HCT116 (cell line): ENCODE measurements around the gene CLSTN1. TPM values are rescaled to one million over a fixed set of nuclear protein-coding genes. Genes with fewer than 3 reads are reported as not detected.
A peak's percentile ranks its signal among the peaks of the same experiment; 100 is the strongest.

Experiments
- ATAC-seq: fragments of 200-7000 bp; cut with Tn5 transposase; 2 replicates; pipeline ENCODE4 v1.9.1; 2020; ENCODE audit warnings: mild to moderate bottlenecking, moderate library complexity
- BruUV-seq: library from RNA; stranded (reverse); fragments of 400-500 nt; replicated peaks from 2 replicates; lab custom pipeline; 2021; lab: Mats Ljungman, UMichigan
- CTCF ChIA-PET: fragments of 300-600 bp; sonication (Branson Sonifier 250); formaldehyde crosslinking; loops from one replicate; lab custom pipeline; 2021; ENCODE audit warnings: antibody characterized with exemption; lab: Charles Lee
- POLR2A ChIA-PET: fragments of 300-600, 350-600 bp; sonication (Branson Sonifier 250); formaldehyde crosslinking; loops from one replicate; lab custom pipeline; 2021; ENCODE audit warnings: antibody characterized with exemption; lab: Charles Lee
- RAD21 ChIA-PET, 2 experiments: fragments of 300-600 bp; sonication (Branson Sonifier 250); formaldehyde crosslinking; loops; one replicate each; lab custom pipeline; 2023; ENCODE audit warnings: low total read pairs in 2 of 2; ENCODE audit not compliant: uncharacterized antibody in 2 of 2, unreplicated experiment in 2 of 2, low non-redundant PET in 1 of 2; lab: Charles Lee
- DNase-seq: peaks from one replicate; pipeline ENCODE4 v3.0.0-alpha.2; 2010; ENCODE audit warnings: low read depth, low spot score
- H2AFZ ChIP-seq: fragments of 200-600 bp; shearing (Covaris generic), sonication (generic); 2 replicates; pipeline ENCODE4 v1.6.1; 2017; ENCODE audit warnings: low read depth, mixed run types, mixed read lengths, antibody characterized with exemption, low read length; ENCODE audit not compliant: poor library complexity, severe bottlenecking
- H3K27ac ChIP-seq: 2 replicates; pipeline ENCODE4 v1.5.1; 2012; ENCODE audit warnings: low read depth, low read length
- H3K27me3 ChIP-seq: fragments of 200-600 bp; sonication (generic); 2 replicates; pipeline ENCODE4 v1.6.1; 2016; ENCODE audit warnings: mixed run types, low read length, mixed read lengths; ENCODE audit not compliant: insufficient read depth
- H3K36me3 ChIP-seq, 2 experiments: fragments of 200-500 bp in 1 of 2; fragments of 200-600 bp in 1 of 2; sonication (Bioruptor generic) in 1 of 2; sonication (generic) in 1 of 2; 2 replicates each; pipeline versions ENCODE4 v1.5.1 to v1.6.1; 2014 to 2016; ENCODE audit warnings: low read length in 2 of 2, inconsistent platforms in 1 of 2, mixed read lengths in 1 of 2, mixed run types in 1 of 2; ENCODE audit not compliant: insufficient read depth in 2 of 2, control insufficient read depth in 1 of 2
- H3K4me1 ChIP-seq, 2 experiments: fragments of 200-600 bp in 1 of 2; sonication (generic) in 1 of 2; 2 replicates each; pipeline versions ENCODE4 v1.5.1 to v1.6.1; 2012 to 2017; ENCODE audit warnings: low read length in 2 of 2, inconsistent platforms in 1 of 2, mild to moderate bottlenecking in 1 of 2, mixed read lengths in 1 of 2, mixed run types in 1 of 2, moderate library complexity in 1 of 2; ENCODE audit not compliant: insufficient read depth in 2 of 2, control insufficient read depth in 1 of 2
- H3K4me2 ChIP-seq: fragments of 200-600 bp; sonication (generic); 2 replicates; pipeline ENCODE4 v1.6.1; 2017; ENCODE audit warnings: mixed run types, low read length, mixed read lengths
- H3K4me3 ChIP-seq, 2 experiments: fragments of 200-600 bp in 1 of 2; sonication (generic) in 1 of 2; replicated peaks in 1 of 2; 2 replicates each; pipeline ENCODE4 v1.5.1; 2011 to 2016; ENCODE audit warnings: low read length in 2 of 2, control low read depth in 1 of 2, low read depth in 1 of 2, mild to moderate bottlenecking in 1 of 2, mixed read lengths in 1 of 2, mixed run types in 1 of 2
- H3K79me2 ChIP-seq: fragments of 200-600 bp; sonication (generic); 2 replicates; pipeline ENCODE4 v1.6.1; 2017; ENCODE audit warnings: mild to moderate bottlenecking, mixed run types, low read length, moderate library complexity, mixed read lengths; ENCODE audit not compliant: insufficient read depth
- H3K9ac ChIP-seq: fragments of 200-600 bp; sonication (generic); 2 replicates; pipeline ENCODE4 v1.6.1; 2016; ENCODE audit warnings: low read length, mixed read lengths
- H3K9me2 ChIP-seq: fragments of 200-600 bp; sonication (generic), shearing (Covaris generic); 2 replicates; pipeline ENCODE4 v1.6.1; 2017; ENCODE audit warnings: mixed run types, mild to moderate bottlenecking, moderate library complexity; ENCODE audit not compliant: insufficient read depth
- H3K9me3 ChIP-seq, 2 experiments: fragments of 200-500 bp in 1 of 2; fragments of 200-600 bp in 1 of 2; sonication (Bioruptor generic) in 1 of 2; sonication (generic) in 1 of 2; 2 replicates each; pipeline ENCODE4 v1.6.1; 2014 to 2017; ENCODE audit warnings: low read length in 2 of 2, mixed read lengths in 2 of 2, inconsistent platforms in 1 of 2, low read depth in 1 of 2, mild to moderate bottlenecking in 1 of 2, mixed run types in 1 of 2, moderate library complexity in 1 of 2; ENCODE audit not compliant: control insufficient read depth in 1 of 2, insufficient read depth in 1 of 2
- H4K20me1 ChIP-seq: fragments of 200-600 bp; sonication (generic), shearing (Covaris generic); 2 replicates; pipeline ENCODE4 v1.6.1; 2017; ENCODE audit warnings: mixed run types, mild to moderate bottlenecking, moderate library complexity; ENCODE audit not compliant: insufficient read depth
- CBX3 ChIP-seq: IDR thresholded peaks from 2 replicates; pipeline ENCODE4 v1.6.1; 2012; ENCODE audit warnings: low read depth
- EGR1 ChIP-seq: IDR thresholded peaks from 2 replicates; pipeline ENCODE4 v1.6.1; 2012; ENCODE audit warnings: low read depth
- ELF1 ChIP-seq: IDR thresholded peaks from 2 replicates; pipeline ENCODE4 v1.6.1; 2012; ENCODE audit warnings: low read depth, borderline replicate concordance
- EZH2phosphoT487 ChIP-seq: fragments of 200-600 bp; IDR thresholded peaks from 2 replicates; pipeline ENCODE4 v1.6.1; 2018; ENCODE audit warnings: antibody characterized with exemption, borderline replicate concordance
- JUND ChIP-seq: IDR thresholded peaks from 2 replicates; pipeline ENCODE4 v1.6.1; 2012
- POLR2AphosphoS5 ChIP-seq: IDR thresholded peaks from 2 replicates; pipeline ENCODE4 v1.6.1; 2011; ENCODE audit warnings: mild to moderate bottlenecking, low read depth, low read length, moderate library complexity
- ZNF274 ChIP-seq: fragments of 200-500 bp; sonication (Bioruptor generic); IDR thresholded peaks from 2 replicates; pipeline ENCODE4 v1.6.1; 2014; ENCODE audit warnings: mild to moderate bottlenecking, low read depth, low read length, inconsistent platforms
- intact Hi-C: fragments of 100-400 bp; cut with micrococcal nuclease; formaldehyde crosslinking; loops from 2 replicates; pipeline ENCODE4 v1.10.0; 2022
- total RNA-seq: library from RNA; stranded (reverse); gene quantifications from one replicate; pipeline ENCODE4 v1.2.1, GENCODE V29; 2021; ENCODE audit not compliant: unreplicated experiment
- TF ChIP-seq, protein P1 (sequence below), 3 experiments: fragments of 200-600 bp in 1 of 3; sonication (generic) in 1 of 3; IDR thresholded peaks in 2 of 3; conservative IDR thresholded peaks in 1 of 3; 2 replicates each; pipeline ENCODE4 v1.5.1; 2012 to 2017; ENCODE audit warnings: low read depth in 2 of 3, low read length in 2 of 3, antibody characterized with exemption in 1 of 3, borderline replicate concordance in 1 of 3, control low read depth in 1 of 3, mild to moderate bottlenecking in 1 of 3, mixed read lengths in 1 of 3, mixed run types in 1 of 3, moderate library complexity in 1 of 3; ENCODE audit not compliant: insufficient read depth in 1 of 3

The CLSTN1 gene
- total RNA-seq, 1 experiment from 2014 or later: 113 TPM

DNA sequence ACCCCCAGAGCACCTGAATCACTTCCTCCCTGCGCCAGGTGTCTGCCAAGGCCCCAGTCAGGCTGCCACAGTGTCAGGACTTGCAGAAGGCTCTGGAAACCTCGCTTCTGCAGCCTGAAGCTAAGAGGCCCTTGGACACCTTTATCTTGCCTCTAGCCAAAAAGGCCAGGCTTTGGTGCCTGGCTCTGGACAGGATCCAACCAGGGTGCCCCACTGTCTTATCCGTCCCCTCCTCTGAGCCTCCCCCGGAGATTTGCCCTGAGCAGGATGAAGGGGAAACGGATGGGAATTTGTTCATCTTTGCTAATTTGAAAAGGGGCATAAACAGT lies 12.8 kb upstream of the CLSTN1 start:
- ChIA-PET CTCF (no interaction called here), RAD21 (no interaction called here), POLR2A (no interaction called here)
- H3K4me3 ChIP-seq: no peak overlapping the region
- 0 out of 2 replicates have a peak overlapping the region, but pooled peaks have one; percentile 3 for H3K9ac ChIP-seq
- peak overlapping the region; percentile 54 for H3K4me2 ChIP-seq
- no peaks in the 10 kb centered on the region for H3K27me3 ChIP-seq
- peaks cover 6 to 17% of the 10 kb centered on the region in 2 experiments for H3K4me1 ChIP-seq
- no TSS peak for BruUV-seq
- H3K9me3 ChIP-seq: no peaks in the 10 kb centered on the region; a peak in 1 of 4 replicates
- no peaks in the 10 kb centered on the region for H3K9me2 ChIP-seq
- intact Hi-C loops: no loop called here
- no peaks in the 10 kb centered on the region for H3K79me2 ChIP-seq
- DNase-seq (no peak), ATAC-seq (peak; percentile 60; the same call in 1 of the 2 replicates)
- H3K27ac ChIP-seq: no peak overlapping the region
- no peaks in the 10 kb centered on the region for H3K36me3 ChIP-seq
- TF ChIP-seq EZH2phosphoT487: no peak
- no peak for TF ChIP-seq POLR2AphosphoS5
- TF ChIP-seq, protein P1, sequence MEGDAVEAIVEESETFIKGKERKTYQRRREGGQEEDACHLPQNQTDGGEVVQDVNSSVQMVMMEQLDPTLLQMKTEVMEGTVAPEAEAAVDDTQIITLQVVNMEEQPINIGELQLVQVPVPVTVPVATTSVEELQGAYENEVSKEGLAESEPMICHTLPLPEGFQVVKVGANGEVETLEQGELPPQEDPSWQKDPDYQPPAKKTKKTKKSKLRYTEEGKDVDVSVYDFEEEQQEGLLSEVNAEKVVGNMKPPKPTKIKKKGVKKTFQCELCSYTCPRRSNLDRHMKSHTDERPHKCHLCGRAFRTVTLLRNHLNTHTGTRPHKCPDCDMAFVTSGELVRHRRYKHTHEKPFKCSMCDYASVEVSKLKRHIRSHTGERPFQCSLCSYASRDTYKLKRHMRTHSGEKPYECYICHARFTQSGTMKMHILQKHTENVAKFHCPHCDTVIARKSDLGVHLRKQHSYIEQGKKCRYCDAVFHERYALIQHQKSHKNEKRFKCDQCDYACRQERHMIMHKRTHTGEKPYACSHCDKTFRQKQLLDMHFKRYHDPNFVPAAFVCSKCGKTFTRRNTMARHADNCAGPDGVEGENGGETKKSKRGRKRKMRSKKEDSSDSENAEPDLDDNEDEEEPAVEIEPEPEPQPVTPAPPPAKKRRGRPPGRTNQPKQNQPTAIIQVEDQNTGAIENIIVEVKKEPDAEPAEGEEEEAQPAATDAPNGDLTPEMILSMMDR (IDR thresholded peaks at IDR 0.05 in 2 of 3, conservative IDR thresholded peaks at IDR 0.05 in 1 of 3; ENCODE audit: borderline replicate concordance in 1 of 3, insufficient read depth in 1 of 3, low read depth in 2 of 3, low read length in 2 of 3): no peak
- TF ChIP-seq ZNF274: no peak
- TF ChIP-seq CBX3: no peak
- peak; percentile 50; the same call in 1 of the 2 replicates for TF ChIP-seq JUND
- TF ChIP-seq EGR1: no peak
- TF ChIP-seq ELF1: no peak
- TF ChIP-seq, all 23 proteins: peak for 1
- Histone ChIP-seq H2AFZ (no peak overlapping the region), H4K20me1 (no peaks in the 10 kb centered on the region)
